GF-D8 (cell line): ENCODE data around the gene PKD1L1.
"Not testable (repeated sequence)": the region's sequence is repeated elsewhere in the genome, so short reads cannot be mapped to it uniquely, and the experiment has no call there.

Source experiments
- DNase-seq: peaks from one replicate; lab custom pipeline; 2025; lab: John Stamatoyannopoulos, UW

The PKD1L1 gene

GRCh38 chr7:47956220-47956619 lies 8.0 kb upstream of the PKD1L1 start:
- no peak for DNase-seq

- DNase-seq: no peak
These were observed 6.1 kb upstream of the PKD1L1 start for GRCh38 chr7:47954231-47954911.

GRCh38 chr7:47953822-47954221 lies 5.6 kb upstream of the PKD1L1 start:
- no peak for DNase-seq

GRCh38 chr7:47952224-47952623 lies 4.0 kb upstream of the PKD1L1 start:
- DNase-seq: no peak

- DNase-seq: no peak
These were observed 3.1 kb upstream of the PKD1L1 start for GRCh38 chr7:47951374-47951773.

- no peak for DNase-seq
These were observed 2.4 kb upstream of the PKD1L1 start for GRCh38 chr7:47950714-47951113.

- DNase-seq: no peak
These were observed 1.4 kb upstream of the PKD1L1 start for GRCh38 chr7:47949703-47950102.

GRCh38 chr7:47947355-47947749 lies 914 bp downstream of the PKD1L1 start:
- no peak for DNase-seq

- DNase-seq: no peak
These were observed 1.5 kb downstream of the PKD1L1 start for GRCh38 chr7:47946581-47947354.

- peak; percentile 9 for DNase-seq
These were observed 2.8 kb downstream of the PKD1L1 start for GRCh38 chr7:47945261-47946015.

GRCh38 chr7:47944536-47945260 lies 3.6 kb downstream of the PKD1L1 start:
- no peak for DNase-seq

- no peak for DNase-seq
These were observed 4.4 kb downstream of the PKD1L1 start for GRCh38 chr7:47943676-47944474.

GRCh38 chr7:47942651-47943050 lies 5.6 kb downstream of the PKD1L1 start:
- DNase-seq: not testable (repeated sequence)

- no peak for DNase-seq
These were observed 6.1 kb downstream of the PKD1L1 start for GRCh38 chr7:47942132-47942531.

- peak; percentile 19 for DNase-seq
These were observed 7.0 kb downstream of the PKD1L1 start for GRCh38 chr7:47941136-47941844.

- no peak for DNase-seq
These were observed 7.9 kb downstream of the PKD1L1 start for GRCh38 chr7:47940088-47941013.

GRCh38 chr7:47939425-47940036 lies 8.7 kb downstream of the PKD1L1 start:
- DNase-seq: no peak

- no peak for DNase-seq
These were observed 9.6 kb downstream of the PKD1L1 start for GRCh38 chr7:47938574-47939165.
